ENCODE measurements around the gene TCF19. TPM values are rescaled to one million over a fixed set of nuclear protein-coding genes. Genes with fewer than 3 reads are reported as not detected.

Gene TCF19
- total RNA-seq, 1 experiment from 2014 or later = 39.1 TPM

DNA sequence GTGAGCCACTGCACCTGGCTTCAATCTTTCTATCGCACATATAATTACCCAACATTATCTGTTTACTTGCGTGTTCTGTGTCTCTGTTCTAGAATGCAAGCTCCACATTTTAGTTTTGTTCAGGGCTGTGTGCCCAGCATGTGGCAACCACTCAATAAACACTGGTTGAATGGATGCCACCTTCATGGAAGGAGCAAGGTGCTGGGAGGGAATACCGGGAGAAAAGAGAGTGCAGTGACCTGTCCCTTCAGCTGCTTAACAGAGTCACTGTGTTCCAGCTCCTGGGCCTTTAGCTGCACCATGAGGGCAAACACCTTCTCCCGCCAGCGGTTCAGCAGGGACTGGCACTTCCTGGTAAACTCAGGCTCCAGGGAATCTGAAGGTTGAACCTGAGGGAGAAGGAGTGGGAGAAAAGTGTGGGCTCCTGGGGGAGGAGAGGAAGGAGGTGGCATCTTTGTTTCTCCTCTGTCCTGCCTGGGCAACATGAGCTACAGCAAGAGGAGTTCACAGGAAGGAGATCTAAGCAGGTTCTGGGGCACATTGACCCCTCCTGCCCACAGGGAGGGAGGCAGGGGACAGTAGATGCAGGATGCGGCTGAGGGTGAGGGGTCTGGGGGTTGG is 8.5 kb upstream of the TCF19 start:
- no peaks in the 10 kb centered on the region for H3K27me3 ChIP-seq (replicated peaks; ENCODE audit: insufficient read depth, low read depth, low read length, poor library complexity)
- no peak overlapping the region for H3K27ac ChIP-seq (ENCODE audit: low read depth, low read length, poor library complexity, severe bottlenecking)
- CTCF ChIA-PET = no interaction called here
- no peak overlapping the region for H3K4me3 ChIP-seq (ENCODE audit: low read depth, low read length, poor library complexity, severe bottlenecking)
- intact Hi-C loops (cut with micrococcal nuclease; ENCODE audit: unreplicated experiment) = no loop called here
- BruUV-seq (replicated peaks) = no TSS peak
- H3K4me1 ChIP-seq (ENCODE audit: insufficient read depth, low read length, poor library complexity, severe bottlenecking) = no peaks in the 10 kb centered on the region
- TF ChIP-seq, protein P1, sequence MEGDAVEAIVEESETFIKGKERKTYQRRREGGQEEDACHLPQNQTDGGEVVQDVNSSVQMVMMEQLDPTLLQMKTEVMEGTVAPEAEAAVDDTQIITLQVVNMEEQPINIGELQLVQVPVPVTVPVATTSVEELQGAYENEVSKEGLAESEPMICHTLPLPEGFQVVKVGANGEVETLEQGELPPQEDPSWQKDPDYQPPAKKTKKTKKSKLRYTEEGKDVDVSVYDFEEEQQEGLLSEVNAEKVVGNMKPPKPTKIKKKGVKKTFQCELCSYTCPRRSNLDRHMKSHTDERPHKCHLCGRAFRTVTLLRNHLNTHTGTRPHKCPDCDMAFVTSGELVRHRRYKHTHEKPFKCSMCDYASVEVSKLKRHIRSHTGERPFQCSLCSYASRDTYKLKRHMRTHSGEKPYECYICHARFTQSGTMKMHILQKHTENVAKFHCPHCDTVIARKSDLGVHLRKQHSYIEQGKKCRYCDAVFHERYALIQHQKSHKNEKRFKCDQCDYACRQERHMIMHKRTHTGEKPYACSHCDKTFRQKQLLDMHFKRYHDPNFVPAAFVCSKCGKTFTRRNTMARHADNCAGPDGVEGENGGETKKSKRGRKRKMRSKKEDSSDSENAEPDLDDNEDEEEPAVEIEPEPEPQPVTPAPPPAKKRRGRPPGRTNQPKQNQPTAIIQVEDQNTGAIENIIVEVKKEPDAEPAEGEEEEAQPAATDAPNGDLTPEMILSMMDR (conservative IDR thresholded peaks at IDR 0.05; ENCODE audit: low read depth, low read length) = no peak
- DNase-seq (ENCODE audit: low spot score) = no peak
- POLR2A ChIA-PET (ENCODE audit: low non-redundant PET) = no interaction called here
- peaks cover 13% of the 10 kb centered on the region for H3K36me3 ChIP-seq (ENCODE audit: insufficient read depth, low read length, poor library complexity, severe bottlenecking)
- H3K9me3 ChIP-seq (ENCODE audit: low read depth, low read length, poor library complexity, severe bottlenecking) = no peaks in the 10 kb centered on the region

DNA sequence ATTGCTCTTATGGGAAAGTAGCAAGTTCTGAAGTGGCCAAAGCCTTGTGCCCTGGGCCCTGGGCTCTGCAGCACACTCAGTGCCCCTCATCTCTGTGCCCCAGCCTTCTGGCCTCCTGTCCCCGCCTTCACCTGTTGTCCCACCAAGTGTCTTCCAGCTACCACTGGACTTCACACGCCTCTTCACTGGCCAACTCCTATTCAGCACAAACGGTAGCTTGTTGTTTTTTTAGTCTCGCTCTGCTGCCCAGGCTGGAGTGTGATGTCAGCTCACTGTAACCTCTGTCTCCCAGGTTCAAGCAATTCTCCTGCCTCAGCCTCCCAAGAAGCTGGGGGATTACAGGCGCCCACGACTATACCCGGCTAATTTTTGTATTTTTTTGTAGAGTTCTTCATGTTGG is 5.6 kb upstream of the TCF19 start:
- TF ChIP-seq, protein P1 (conservative IDR thresholded peaks at IDR 0.05; ENCODE audit: low read depth, low read length) = no peak
- TF ChIP-seq EZH2 (IDR thresholded peaks at IDR 0.05; ENCODE audit: borderline replicate concordance, low read depth, low read length, poor library complexity, severe bottlenecking) = no peak
- H3K4me1 ChIP-seq (ENCODE audit: insufficient read depth, low read length, poor library complexity, severe bottlenecking) = peaks cover 5% of the 10 kb centered on the region
- no TSS peak for BruUV-seq (replicated peaks)
- H3K27me3 ChIP-seq (replicated peaks; ENCODE audit: insufficient read depth, low read depth, low read length, poor library complexity) = no peaks in the 10 kb centered on the region
- ChIA-PET CTCF (interaction anchor here (0.6 kb wide), 1 partner anchor 214 kb away, joined by 7 read pairs; no protein-coding TSS in a partner anchor), POLR2A (ENCODE audit: low non-redundant PET) (no interaction called here)
- H3K9me3 ChIP-seq (ENCODE audit: low read depth, low read length, poor library complexity, severe bottlenecking) = no peaks in the 10 kb centered on the region
- intact Hi-C loops (cut with micrococcal nuclease; ENCODE audit: unreplicated experiment) = no loop called here
- H3K36me3 ChIP-seq (ENCODE audit: insufficient read depth, low read length, poor library complexity, severe bottlenecking) = peaks cover 18% of the 10 kb centered on the region
- no peak for DNase-seq (ENCODE audit: low spot score)
- H3K27ac ChIP-seq (ENCODE audit: low read depth, low read length, poor library complexity, severe bottlenecking) = no peak overlapping the region
- no peak overlapping the region for H3K4me3 ChIP-seq (ENCODE audit: low read depth, low read length, poor library complexity, severe bottlenecking)

- ChIA-PET POLR2A (ENCODE audit: low non-redundant PET) (no interaction called here), CTCF (no interaction called here)
- H3K36me3 ChIP-seq (ENCODE audit: insufficient read depth, low read length, poor library complexity, severe bottlenecking) = peaks cover 18% of the 10 kb centered on the region
- intact Hi-C loops (cut with micrococcal nuclease; ENCODE audit: unreplicated experiment) = no loop called here
- H3K9me3 ChIP-seq (ENCODE audit: low read depth, low read length, poor library complexity, severe bottlenecking) = no peaks in the 10 kb centered on the region
- no peak for DNase-seq (ENCODE audit: low spot score)
- TF ChIP-seq, protein P1 (conservative IDR thresholded peaks at IDR 0.05; ENCODE audit: low read depth, low read length) = no peak
- no peak for TF ChIP-seq EZH2 (IDR thresholded peaks at IDR 0.05; ENCODE audit: borderline replicate concordance, low read depth, low read length, poor library complexity, severe bottlenecking)
- H3K4me3 ChIP-seq (ENCODE audit: low read depth, low read length, poor library complexity, severe bottlenecking) = no peak overlapping the region
- no TSS peak for BruUV-seq (replicated peaks)
- no peaks in the 10 kb centered on the region for H3K27me3 ChIP-seq (replicated peaks; ENCODE audit: insufficient read depth, low read depth, low read length, poor library complexity)
- H3K27ac ChIP-seq (ENCODE audit: low read depth, low read length, poor library complexity, severe bottlenecking) = no peak overlapping the region
- H3K4me1 ChIP-seq (ENCODE audit: insufficient read depth, low read length, poor library complexity, severe bottlenecking) = peaks cover 5% of the 10 kb centered on the region
These were observed 4.0 kb upstream of the TCF19 start for GRCh38 chr6:31154436-31154835.

Data from A673 (cell line).